Measurements from ENCODE around the gene BPIFB2.

DNA sequence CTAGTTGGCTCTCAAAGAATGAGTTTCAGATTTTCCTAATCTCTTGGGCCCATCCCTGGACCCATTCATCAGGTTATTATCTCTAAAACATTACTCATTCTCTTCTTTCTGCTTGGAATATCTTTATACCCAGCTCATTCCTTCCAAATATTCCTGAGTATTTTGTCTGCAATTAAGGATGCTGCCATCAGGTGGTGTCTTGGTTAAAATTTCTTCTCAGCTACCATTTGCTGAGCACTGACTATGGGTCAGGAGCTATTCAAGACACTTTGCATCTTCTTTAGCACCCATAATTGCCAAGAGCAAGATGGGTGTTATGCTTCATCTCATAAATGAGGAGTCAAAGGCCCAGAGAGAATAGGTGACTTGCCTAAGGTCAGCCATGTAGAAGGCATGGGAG, 11.7 kb upstream of the BPIFB2 start:
- no peak for TF ChIP-seq EZH2 (IDR thresholded peaks at IDR 0.05; ENCODE audit: insufficient read depth, low read length)
- TF ChIP-seq, protein P1, sequence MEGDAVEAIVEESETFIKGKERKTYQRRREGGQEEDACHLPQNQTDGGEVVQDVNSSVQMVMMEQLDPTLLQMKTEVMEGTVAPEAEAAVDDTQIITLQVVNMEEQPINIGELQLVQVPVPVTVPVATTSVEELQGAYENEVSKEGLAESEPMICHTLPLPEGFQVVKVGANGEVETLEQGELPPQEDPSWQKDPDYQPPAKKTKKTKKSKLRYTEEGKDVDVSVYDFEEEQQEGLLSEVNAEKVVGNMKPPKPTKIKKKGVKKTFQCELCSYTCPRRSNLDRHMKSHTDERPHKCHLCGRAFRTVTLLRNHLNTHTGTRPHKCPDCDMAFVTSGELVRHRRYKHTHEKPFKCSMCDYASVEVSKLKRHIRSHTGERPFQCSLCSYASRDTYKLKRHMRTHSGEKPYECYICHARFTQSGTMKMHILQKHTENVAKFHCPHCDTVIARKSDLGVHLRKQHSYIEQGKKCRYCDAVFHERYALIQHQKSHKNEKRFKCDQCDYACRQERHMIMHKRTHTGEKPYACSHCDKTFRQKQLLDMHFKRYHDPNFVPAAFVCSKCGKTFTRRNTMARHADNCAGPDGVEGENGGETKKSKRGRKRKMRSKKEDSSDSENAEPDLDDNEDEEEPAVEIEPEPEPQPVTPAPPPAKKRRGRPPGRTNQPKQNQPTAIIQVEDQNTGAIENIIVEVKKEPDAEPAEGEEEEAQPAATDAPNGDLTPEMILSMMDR (IDR thresholded peaks at IDR 0.05; ENCODE audit: insufficient read depth, low read depth, low read length) = no peak

Data from astrocyte (in vitro differentiated cells and primary cell).